Gastrocnemius medialis (tissue), 4 donors: ENCODE results near the gene SLC16A3.

Experiments
- POLR2A ChIP-seq, 2 donors: fragments of 450-650 bp; IDR thresholded peaks; one replicate each; pipeline ENCODE4 v1.6.1; 2017; ENCODE audit warnings: antibody characterized with exemption in 2 of 2, mild to moderate bottlenecking in 2 of 2, moderate library complexity in 2 of 2
- TF ChIP-seq, protein P1 (sequence below), 5 experiments: fragments of 450-650 bp in 3 of 5; fragments of 200-600 bp in 2 of 5; sonication (generic) in 2 of 5; IDR thresholded peaks in 4 of 5; conservative IDR thresholded peaks in 1 of 5; 1 replicate in 4 of 5; 2 replicates in 1 of 5; pipeline ENCODE4 v1.5.1; 2016 to 2019; ENCODE audit warnings: antibody characterized with exemption in 5 of 5, mild to moderate bottlenecking in 3 of 5, moderate library complexity in 3 of 5

- TF ChIP-seq, protein P1, sequence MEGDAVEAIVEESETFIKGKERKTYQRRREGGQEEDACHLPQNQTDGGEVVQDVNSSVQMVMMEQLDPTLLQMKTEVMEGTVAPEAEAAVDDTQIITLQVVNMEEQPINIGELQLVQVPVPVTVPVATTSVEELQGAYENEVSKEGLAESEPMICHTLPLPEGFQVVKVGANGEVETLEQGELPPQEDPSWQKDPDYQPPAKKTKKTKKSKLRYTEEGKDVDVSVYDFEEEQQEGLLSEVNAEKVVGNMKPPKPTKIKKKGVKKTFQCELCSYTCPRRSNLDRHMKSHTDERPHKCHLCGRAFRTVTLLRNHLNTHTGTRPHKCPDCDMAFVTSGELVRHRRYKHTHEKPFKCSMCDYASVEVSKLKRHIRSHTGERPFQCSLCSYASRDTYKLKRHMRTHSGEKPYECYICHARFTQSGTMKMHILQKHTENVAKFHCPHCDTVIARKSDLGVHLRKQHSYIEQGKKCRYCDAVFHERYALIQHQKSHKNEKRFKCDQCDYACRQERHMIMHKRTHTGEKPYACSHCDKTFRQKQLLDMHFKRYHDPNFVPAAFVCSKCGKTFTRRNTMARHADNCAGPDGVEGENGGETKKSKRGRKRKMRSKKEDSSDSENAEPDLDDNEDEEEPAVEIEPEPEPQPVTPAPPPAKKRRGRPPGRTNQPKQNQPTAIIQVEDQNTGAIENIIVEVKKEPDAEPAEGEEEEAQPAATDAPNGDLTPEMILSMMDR (IDR thresholded peaks at IDR 0.05 in 4 of 5, conservative IDR thresholded peaks at IDR 0.05 in 1 of 5) = no peak
- TF ChIP-seq POLR2A (IDR thresholded peaks at IDR 0.05) = no peak
Observed at GRCh38 chr17:82256242-82256885, 27.5 kb downstream of the SLC16A3 start.
